Tibial artery (tissue), 4 donors: Measurements from ENCODE around the gene INPP4B.

Experiments
- DNase-seq, 2 donors: peaks; one replicate each; pipeline ENCODE4 v3.0.0-alpha.2; 2019
- H3K27ac ChIP-seq, 2 donors: fragments of 200-600 bp; sonication (generic) in 1 of 2; 1 replicate in 1 of 2; 2 replicates in 1 of 2; pipeline ENCODE4 v1.5.1; 2018 to 2019; ENCODE audit warnings: mild to moderate bottlenecking in 1 of 2
- H3K27me3 ChIP-seq, 2 donors: fragments of 200-600 bp; sonication (generic) in 1 of 2; one replicate each; pipeline versions ENCODE4 v1.5.1 to v1.6.0; 2016 to 2019
- H3K36me3 ChIP-seq, 3 donors: fragments of 200-600 bp; sonication (generic) in 2 of 3; one replicate each; pipeline ENCODE4 v1.5.1; 2016 to 2019; ENCODE audit warnings: mild to moderate bottlenecking in 2 of 3
- H3K4me1 ChIP-seq, 4 donors: fragments of 200-600 bp; sonication (generic) in 2 of 4; 1 replicate in 3 of 4; 2 replicates in 1 of 4; pipeline ENCODE4 v1.5.1; 2016 to 2019
- H3K4me3 ChIP-seq, 2 donors: fragments of 200-600 bp; sonication (generic) in 1 of 2; 1 replicate in 1 of 2; 2 replicates in 1 of 2; pipeline ENCODE4 v1.5.1; 2018 to 2019; ENCODE audit warnings: mild to moderate bottlenecking in 2 of 2
- H3K9me3 ChIP-seq, 3 donors: fragments of 200-600 bp; sonication (generic) in 1 of 3; one replicate each; pipeline ENCODE4 v1.5.1; 2016 to 2019
- intact Hi-C: fragments of 100-400 bp; cut with DNase I; formaldehyde crosslinking; loops from one replicate; pipeline ENCODE4 v1.15.0; 2023; ENCODE audit warnings: low total_unique reads
- TF ChIP-seq, protein P1 (sequence below), 2 experiments: fragments of 200-600 bp in 1 of 2; fragments of 450-650 bp in 1 of 2; IDR thresholded peaks; one replicate each; pipeline ENCODE4 v1.5.1; 2017 to 2019; ENCODE audit warnings: antibody characterized with exemption in 2 of 2, mild to moderate bottlenecking in 1 of 2, moderate library complexity in 1 of 2

INPP4B gene

DNA sequence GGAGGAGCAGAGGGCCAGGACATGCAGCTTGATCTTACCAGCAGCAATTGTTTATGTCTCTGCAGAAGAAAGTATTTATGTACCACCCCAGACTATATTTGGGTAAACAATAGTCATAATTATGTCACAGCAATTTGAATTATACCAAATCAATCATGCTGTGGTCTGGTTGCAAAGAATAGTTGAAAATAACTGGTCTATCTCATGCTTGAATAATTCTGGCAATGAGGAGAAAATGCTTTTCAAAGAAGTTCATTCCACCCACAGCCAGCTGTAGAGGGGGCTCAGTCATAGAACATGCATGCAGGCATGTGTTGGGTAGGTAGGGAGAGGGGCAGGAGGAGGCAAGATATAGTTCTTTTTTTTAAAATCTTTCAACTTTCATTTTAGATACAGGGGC, 810.5 kb downstream of the INPP4B start:
- H3K4me1 ChIP-seq, result no peaks in the 10 kb centered on the region
- TF ChIP-seq, protein P1, sequence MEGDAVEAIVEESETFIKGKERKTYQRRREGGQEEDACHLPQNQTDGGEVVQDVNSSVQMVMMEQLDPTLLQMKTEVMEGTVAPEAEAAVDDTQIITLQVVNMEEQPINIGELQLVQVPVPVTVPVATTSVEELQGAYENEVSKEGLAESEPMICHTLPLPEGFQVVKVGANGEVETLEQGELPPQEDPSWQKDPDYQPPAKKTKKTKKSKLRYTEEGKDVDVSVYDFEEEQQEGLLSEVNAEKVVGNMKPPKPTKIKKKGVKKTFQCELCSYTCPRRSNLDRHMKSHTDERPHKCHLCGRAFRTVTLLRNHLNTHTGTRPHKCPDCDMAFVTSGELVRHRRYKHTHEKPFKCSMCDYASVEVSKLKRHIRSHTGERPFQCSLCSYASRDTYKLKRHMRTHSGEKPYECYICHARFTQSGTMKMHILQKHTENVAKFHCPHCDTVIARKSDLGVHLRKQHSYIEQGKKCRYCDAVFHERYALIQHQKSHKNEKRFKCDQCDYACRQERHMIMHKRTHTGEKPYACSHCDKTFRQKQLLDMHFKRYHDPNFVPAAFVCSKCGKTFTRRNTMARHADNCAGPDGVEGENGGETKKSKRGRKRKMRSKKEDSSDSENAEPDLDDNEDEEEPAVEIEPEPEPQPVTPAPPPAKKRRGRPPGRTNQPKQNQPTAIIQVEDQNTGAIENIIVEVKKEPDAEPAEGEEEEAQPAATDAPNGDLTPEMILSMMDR (IDR thresholded peaks at IDR 0.05), result no peak
- DNase-seq, result no peak
- no peaks in the 10 kb centered on the region for H3K36me3 ChIP-seq
- intact Hi-C loops, result no loop called here
- H3K9me3 ChIP-seq, result no peaks in the 10 kb centered on the region
- H3K27ac ChIP-seq, result no peak overlapping the region
- no peaks in the 10 kb centered on the region for H3K27me3 ChIP-seq
- no peak overlapping the region for H3K4me3 ChIP-seq

DNA sequence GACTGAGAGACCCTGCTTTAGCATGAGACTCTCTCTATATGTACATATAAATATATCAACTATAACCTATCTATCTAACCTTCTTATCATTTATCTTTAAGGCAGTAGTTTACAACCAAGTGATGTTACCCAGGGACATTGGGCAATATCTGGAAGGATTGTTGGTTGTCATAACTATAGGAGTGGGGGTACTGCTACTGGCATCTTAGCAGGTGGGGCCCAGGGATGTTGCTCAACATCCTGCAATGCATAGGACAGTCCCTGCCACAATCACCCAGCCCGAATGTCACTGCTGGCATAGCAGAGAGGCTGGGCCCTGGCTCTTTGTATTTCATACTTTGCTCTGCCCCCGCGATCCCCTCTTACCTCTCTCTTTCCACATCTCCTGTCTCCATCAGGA, 812.0 kb downstream of the INPP4B start:
- DNase-seq, result no peak
- H3K36me3 ChIP-seq, result no peaks in the 10 kb centered on the region
- no peaks in the 10 kb centered on the region for H3K27me3 ChIP-seq
- no peak overlapping the region for H3K27ac ChIP-seq
- TF ChIP-seq, protein P1 (IDR thresholded peaks at IDR 0.05), result no peak
- H3K4me1 ChIP-seq, result no peaks in the 10 kb centered on the region
- no peak overlapping the region for H3K4me3 ChIP-seq
- no peaks in the 10 kb centered on the region for H3K9me3 ChIP-seq
- intact Hi-C loops, result no loop called here

DNA sequence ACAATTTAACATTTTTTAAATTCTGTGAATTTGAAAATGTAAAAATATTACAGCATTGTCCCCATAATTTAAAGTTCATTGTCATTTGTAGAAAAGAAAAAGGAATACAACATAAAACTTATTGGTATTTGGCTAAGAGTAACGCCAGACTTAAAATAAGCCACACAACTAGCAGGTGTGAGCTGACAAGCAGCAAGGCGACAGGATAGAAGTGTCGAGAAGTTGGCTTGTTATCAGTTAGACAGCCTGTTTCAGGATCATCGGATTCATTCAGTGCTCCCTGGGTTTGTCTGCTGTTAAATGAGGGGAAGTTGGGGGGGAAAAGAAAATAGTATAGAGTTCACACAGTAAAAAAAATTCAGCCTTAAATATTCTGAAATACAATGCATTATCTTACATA, 816.1 kb downstream of the INPP4B start:
- TF ChIP-seq, protein P1 (IDR thresholded peaks at IDR 0.05), result no peak
- no peaks in the 10 kb centered on the region for H3K4me1 ChIP-seq
- H3K9me3 ChIP-seq, result no peaks in the 10 kb centered on the region
- intact Hi-C loops, result no loop called here
- H3K4me3 ChIP-seq, result no peak overlapping the region
- H3K36me3 ChIP-seq, result no peaks in the 10 kb centered on the region
- no peak for DNase-seq
- H3K27ac ChIP-seq, result no peak overlapping the region
- no peaks in the 10 kb centered on the region for H3K27me3 ChIP-seq

DNA sequence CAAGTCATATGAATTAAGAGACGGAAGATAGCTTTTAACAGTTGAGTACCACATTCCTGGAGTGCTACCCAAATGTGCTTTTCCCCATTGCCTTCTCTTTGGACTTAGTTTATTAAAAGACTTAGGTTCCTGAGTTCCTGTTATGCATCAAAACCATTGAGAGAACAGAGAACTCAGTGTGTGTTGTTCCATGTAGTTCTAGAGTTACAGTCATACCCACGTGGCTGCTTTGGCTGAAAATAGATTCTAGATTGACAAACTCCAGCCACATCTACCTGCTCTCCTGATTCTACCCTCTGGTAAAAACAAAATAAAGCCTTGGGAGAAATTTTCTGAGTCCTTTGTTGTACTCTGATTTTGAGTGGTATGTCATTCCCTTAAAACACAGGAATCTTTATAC, 824.3 kb downstream of the INPP4B start:
- no peaks in the 10 kb centered on the region for H3K9me3 ChIP-seq
- intact Hi-C loops, result no loop called here
- DNase-seq, result no peak
- H3K4me1 ChIP-seq, result no peaks in the 10 kb centered on the region
- no peak overlapping the region for H3K27ac ChIP-seq
- H3K36me3 ChIP-seq, result no peaks in the 10 kb centered on the region
- H3K27me3 ChIP-seq, result no peaks in the 10 kb centered on the region
- H3K4me3 ChIP-seq, result no peak overlapping the region
- TF ChIP-seq, protein P1 (IDR thresholded peaks at IDR 0.05), result no peak

DNA sequence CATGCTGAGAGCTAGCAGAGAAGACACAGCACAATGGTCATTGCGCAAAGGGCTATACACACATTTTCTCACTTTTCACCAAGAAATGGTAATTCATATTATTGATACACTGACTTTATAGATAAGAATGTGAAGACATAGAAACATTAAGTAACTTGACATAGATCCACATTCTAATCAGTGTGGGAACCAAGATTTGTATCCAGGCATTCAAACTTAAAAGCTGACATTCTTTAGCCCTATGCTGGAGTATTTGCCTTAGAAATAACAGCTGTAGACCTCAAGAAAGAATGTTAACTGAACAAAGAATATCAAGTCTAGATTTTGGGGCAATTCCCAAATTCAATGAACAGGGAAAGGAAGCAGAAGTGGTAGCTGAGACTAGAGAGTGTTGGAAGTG, 824.9 kb downstream of the INPP4B start:
- Histone ChIP-seq H3K27ac (no peak overlapping the region), H3K4me1 (no peaks in the 10 kb centered on the region), H3K9me3 (no peaks in the 10 kb centered on the region), H3K4me3 (no peak overlapping the region), H3K27me3 (no peaks in the 10 kb centered on the region), H3K36me3 (no peaks in the 10 kb centered on the region)
- TF ChIP-seq, protein P1 (IDR thresholded peaks at IDR 0.05), result no peak
- intact Hi-C loops, result no loop called here
- DNase-seq, result no peak

DNA sequence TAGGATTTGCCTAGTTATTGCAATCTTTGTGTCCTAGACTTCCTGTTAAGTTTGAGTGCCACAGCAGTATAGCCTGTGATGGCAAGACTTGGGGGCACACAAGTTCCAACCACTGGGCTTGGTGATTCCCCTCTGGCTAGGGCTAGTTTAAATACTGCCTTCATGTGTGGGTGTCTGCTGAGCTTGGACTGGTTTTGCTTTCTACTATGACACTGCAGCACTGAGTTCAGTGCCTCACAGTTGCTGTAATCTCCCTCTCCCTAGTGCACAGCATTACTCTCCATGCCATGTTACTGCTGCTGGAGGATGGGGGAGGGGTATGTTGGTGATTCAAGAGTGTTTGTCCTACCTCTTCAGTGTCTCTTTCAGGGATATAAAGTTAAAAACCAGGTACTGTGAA, 830.1 kb downstream of the INPP4B start:
- H3K4me3 ChIP-seq, result no peak overlapping the region
- intact Hi-C loops, result no loop called here

More for the DNA sequence above, 830.1 kb downstream of the INPP4B start:
- no peaks in the 10 kb centered on the region for H3K27me3 ChIP-seq
- H3K9me3 ChIP-seq, result no peaks in the 10 kb centered on the region
- DNase-seq, result no peak
- TF ChIP-seq, protein P1 (IDR thresholded peaks at IDR 0.05), result no peak
- H3K36me3 ChIP-seq, result no peaks in the 10 kb centered on the region
- no peaks in the 10 kb centered on the region for H3K4me1 ChIP-seq
- no peak overlapping the region for H3K27ac ChIP-seq
